Activated CD8-positive, alpha-beta memory T cell treated with anti-CD3 and anti-CD28 coated beads, Interleukin-2, amount 50 U/mL, for 48 hours (primary cell): ENCODE results near the gene FIP1L1.

ENCODE experiments used
- DNase-seq: peaks from one replicate; pipeline ENCODE4 v3.0.0-alpha.2; 2020

Gene FIP1L1

DNA sequence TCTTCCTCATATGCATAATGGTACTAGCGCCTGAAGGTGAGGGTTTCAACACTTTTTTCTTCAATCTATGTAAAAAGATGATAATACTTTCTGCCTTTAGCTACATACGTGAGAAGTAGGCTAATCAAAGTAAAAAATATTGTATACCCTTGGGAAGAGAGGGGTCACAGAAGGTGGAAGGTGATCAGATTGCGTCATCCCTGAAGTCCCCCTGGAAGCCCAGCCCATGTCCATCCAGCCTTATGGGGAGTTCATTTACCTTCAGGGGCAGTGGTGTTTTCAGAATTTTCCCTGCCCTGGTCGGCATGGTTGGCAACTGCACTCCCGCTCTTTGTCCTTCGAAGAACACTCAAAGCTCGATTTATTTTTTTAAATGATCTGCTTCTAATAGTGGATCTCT, 129.6 kb downstream of the FIP1L1 start:
- DNase-seq: no peak

DNA sequence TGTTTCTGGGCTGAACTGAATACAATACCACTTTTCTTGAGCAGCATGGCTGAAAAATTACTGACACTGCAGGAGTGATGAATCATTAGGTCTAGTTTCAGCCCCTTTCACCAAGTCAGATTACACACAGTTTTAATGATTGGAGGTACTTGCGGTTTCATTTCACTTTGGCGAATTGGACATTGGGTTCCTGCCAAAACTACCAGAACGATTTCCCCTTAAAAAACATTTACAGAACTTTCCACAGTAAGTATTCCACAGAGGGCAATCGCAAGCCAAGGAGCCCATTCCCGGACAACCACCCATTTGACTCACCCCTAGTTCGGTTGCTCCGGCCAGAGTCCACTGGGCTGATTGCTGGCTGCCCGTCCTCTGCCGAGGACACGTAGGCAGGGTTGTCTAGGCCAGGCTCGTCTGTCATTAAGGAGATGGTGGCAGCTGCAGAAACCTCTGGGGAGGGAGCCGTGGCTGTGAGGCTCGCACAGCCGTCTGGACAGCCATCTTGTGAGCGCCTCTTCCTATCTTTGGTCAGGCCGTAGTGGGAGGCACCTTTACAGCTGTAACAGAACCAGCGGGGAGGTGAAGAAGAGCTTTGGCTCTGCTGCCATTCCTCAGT, 130.3 kb downstream of the FIP1L1 start:
- no peak for DNase-seq

DNA sequence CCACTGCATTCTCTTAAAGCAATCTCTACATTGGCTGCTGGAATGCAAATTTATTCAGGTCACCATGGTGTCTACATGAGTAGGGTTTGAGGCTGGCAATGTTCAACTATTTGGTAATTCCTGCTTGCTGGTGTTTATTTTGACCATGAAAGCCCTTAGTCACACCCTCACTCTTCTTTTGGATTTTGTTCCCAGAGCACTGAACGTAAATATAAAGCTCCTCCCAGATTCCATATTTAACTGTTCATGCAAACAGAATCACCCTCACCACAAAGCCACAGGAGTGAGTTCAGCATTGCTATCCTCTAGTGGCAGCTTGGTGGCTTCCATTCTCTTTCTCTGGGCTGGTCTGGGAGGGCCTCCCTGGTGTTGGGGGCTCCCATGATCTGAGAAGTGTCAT, 131.0 kb downstream of the FIP1L1 start:
- no peak for DNase-seq

DNA sequence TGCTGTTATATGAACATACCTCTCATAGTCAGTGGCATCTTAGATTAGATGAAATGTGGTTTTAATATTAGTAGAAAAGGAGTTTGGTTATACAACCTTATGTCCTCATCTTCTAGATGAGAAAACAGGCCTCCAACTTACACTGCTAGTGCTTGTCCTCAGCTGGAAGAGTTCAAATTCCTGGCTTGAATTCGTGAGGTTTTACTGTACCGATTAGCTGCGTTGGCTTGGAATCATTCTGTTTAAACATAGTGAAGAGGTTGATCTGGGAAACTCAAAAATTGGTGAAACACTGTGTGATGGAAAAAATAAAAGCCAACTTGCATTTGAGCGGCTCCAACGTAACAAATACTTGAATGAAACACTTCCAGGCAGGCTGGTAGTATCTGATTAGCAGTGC, 132.9 kb downstream of the FIP1L1 start:
- DNase-seq: no peak
